ENCODE measurements around the gene EFNB3.

The EFNB3 gene

DNA sequence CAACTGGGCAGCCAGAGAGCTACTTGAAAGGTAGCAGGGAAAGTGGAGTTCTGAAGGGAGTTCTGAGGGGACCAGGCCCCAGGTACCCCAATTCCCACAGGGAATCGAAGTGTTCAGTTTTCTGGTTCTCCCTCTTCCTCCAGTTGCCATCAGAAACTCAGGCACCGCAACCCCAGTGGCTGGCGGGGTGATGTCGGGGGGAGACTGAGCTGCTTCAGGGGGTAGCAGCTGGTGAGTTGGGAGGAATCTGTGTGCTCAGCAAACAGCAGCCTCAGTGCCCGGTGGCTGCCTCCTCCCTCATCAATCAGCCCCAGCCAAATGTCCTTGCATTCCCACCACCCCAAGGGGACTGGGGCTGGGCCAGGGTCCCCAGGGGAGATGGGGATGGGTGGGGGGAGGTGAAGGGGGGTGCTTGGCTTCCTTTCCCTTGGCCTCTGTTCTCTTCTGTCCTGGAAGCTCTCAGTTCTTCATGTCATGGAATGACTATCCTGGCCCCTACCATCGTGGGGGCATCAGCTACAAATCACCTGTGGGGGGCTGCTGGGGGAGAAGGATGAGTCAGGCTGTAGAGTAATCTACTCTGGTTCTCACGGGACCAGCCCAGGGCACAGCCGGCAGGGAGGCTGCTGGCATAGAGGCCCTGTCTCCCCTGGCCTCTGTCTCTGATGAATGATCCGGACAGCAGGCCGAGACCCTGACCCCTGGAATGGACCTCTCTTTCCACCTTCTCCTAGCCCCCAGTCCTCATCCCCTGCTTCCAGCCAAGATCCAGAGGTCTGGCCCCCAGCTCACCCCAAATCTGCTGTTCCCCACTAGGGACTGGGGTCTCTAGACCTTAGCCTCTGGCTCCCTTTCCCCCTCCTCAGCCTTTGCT is 10.0 kb downstream of the EFNB3 start:
- H3K27ac ChIP-seq (ENCODE audit: low read depth, low read length): no peak overlapping the region
- no peaks in the 10 kb centered on the region for H3K9me3 ChIP-seq (ENCODE audit: control insufficient read depth, insufficient read depth, low read length)
- no peak overlapping the region for H3K4me3 ChIP-seq (ENCODE audit: low read length)
- no peaks in the 10 kb centered on the region for H3K79me2 ChIP-seq (ENCODE audit: control insufficient read depth, low read length)
- H3K4me1 ChIP-seq (ENCODE audit: control insufficient read depth, low read length): peaks cover 33% of the 10 kb centered on the region
- peaks cover 78% of the 10 kb centered on the region for H3K27me3 ChIP-seq (ENCODE audit: control insufficient read depth, low read length)
- H3K4me2 ChIP-seq (ENCODE audit: low read length): no peak overlapping the region
- H3F3A ChIP-seq (ENCODE audit: control insufficient read depth, insufficient read depth): 0 out of 2 replicates have a peak, but pooled peaks cover 2% of the 10 kb centered on the region
- TF ChIP-seq EZH2phosphoT487 (IDR thresholded peaks at IDR 0.05; ENCODE audit: borderline replicate concordance, low read length): no peak
- TF ChIP-seq, protein P1, sequence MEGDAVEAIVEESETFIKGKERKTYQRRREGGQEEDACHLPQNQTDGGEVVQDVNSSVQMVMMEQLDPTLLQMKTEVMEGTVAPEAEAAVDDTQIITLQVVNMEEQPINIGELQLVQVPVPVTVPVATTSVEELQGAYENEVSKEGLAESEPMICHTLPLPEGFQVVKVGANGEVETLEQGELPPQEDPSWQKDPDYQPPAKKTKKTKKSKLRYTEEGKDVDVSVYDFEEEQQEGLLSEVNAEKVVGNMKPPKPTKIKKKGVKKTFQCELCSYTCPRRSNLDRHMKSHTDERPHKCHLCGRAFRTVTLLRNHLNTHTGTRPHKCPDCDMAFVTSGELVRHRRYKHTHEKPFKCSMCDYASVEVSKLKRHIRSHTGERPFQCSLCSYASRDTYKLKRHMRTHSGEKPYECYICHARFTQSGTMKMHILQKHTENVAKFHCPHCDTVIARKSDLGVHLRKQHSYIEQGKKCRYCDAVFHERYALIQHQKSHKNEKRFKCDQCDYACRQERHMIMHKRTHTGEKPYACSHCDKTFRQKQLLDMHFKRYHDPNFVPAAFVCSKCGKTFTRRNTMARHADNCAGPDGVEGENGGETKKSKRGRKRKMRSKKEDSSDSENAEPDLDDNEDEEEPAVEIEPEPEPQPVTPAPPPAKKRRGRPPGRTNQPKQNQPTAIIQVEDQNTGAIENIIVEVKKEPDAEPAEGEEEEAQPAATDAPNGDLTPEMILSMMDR (IDR thresholded peaks at IDR 0.05; ENCODE audit: low read depth, low read length, poor library complexity, severe bottlenecking): no peak
- H3K9me2 ChIP-seq (replicated peaks; ENCODE audit: control insufficient read depth, low read length): no peaks in the 10 kb centered on the region
- no peaks in the 10 kb centered on the region for H4K20me1 ChIP-seq (ENCODE audit: control insufficient read depth, insufficient read depth, low read depth, low read length)
- H3K36me3 ChIP-seq (ENCODE audit: control insufficient read depth, low read length): no peaks in the 10 kb centered on the region

GRCh38 chr17:7715936-7716886 is 11.2 kb downstream of the EFNB3 start:
- Histone ChIP-seq H3K4me3 (ENCODE audit: low read length) (no peak overlapping the region), H3K9me3 (ENCODE audit: control insufficient read depth, insufficient read depth, low read length) (no peaks in the 10 kb centered on the region), H3K36me3 (ENCODE audit: control insufficient read depth, low read length) (no peaks in the 10 kb centered on the region), H4K20me1 (ENCODE audit: control insufficient read depth, insufficient read depth, low read depth, low read length) (no peaks in the 10 kb centered on the region), H3K27me3 (ENCODE audit: control insufficient read depth, low read length) (peaks cover 84% of the 10 kb centered on the region), H3K27ac (ENCODE audit: low read depth, low read length) (no peak overlapping the region), H3K4me1 (ENCODE audit: control insufficient read depth, low read length) (peaks cover 20% of the 10 kb centered on the region), H3K9me2 (replicated peaks; ENCODE audit: control insufficient read depth, low read length) (no peaks in the 10 kb centered on the region), H3F3A (ENCODE audit: control insufficient read depth, insufficient read depth) (0 out of 2 replicates have a peak, but pooled peaks cover 2% of the 10 kb centered on the region), H3K79me2 (ENCODE audit: control insufficient read depth, low read length) (no peaks in the 10 kb centered on the region), H3K4me2 (ENCODE audit: low read length) (no peak overlapping the region; the same call in 1 of the 2 replicates)
- TF ChIP-seq, protein P1 (IDR thresholded peaks at IDR 0.05; ENCODE audit: low read depth, low read length, poor library complexity, severe bottlenecking): no peak
- no peak for TF ChIP-seq EZH2phosphoT487 (IDR thresholded peaks at IDR 0.05; ENCODE audit: borderline replicate concordance, low read length)

DNA sequence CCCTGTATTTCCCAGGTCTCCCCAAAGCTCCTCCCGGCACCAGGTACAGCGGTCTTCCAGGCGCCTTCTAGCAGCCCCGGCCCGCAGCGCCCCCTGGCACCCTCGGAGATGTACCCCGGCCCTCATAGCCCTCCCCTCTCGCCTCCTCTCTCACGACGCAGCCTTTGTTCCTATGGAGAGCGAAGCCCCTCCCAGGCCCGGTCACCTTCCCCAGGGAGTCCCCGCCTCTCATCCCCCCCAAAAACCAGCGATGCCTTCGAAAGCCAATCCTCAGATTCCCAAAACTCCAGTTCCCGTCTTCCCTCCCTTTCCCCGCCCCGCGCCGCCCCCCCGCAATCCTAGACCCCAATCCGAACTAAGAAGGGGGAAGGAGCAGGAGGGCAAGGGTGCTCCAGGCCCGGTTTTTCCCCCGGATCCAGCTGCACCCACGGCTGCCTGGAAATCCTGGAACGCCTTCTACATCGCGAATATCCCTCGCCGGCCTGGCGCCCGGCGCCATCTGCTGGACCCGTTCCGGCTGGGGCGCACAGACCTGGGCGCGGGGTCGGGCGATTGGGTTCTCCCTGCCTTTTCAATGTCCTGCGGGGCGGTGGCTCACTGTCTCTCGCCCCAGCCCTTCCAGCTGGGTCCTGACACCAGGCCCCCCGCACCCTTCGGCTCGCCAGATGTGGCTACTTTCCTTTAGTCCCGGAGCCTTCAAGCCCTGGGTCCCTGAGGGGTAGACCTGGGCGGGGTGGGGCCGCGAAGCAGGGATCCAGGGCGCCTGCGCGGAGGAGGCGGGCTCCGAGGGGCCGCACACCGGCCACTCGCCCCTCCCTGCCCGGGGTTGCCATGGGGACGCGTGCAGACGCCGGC is 12.1 kb downstream of the EFNB3 start, which contains the start of gene DNAH2:
Gene DNAH2 (plus strand): TSS at position 844 of the 855 bp plus-strand sequence. CDS start 1,991 bp downstream, outside the sequence.
- Histone ChIP-seq H3K9me2 (replicated peaks; ENCODE audit: control insufficient read depth, low read length) (no peaks in the 10 kb centered on the region), H3K79me2 (ENCODE audit: control insufficient read depth, low read length) (no peaks in the 10 kb centered on the region), H3F3A (ENCODE audit: control insufficient read depth, insufficient read depth) (0 out of 2 replicates have a peak, but pooled peaks cover 2% of the 10 kb centered on the region), H4K20me1 (ENCODE audit: control insufficient read depth, insufficient read depth, low read depth, low read length) (no peaks in the 10 kb centered on the region), H3K36me3 (ENCODE audit: control insufficient read depth, low read length) (no peaks in the 10 kb centered on the region), H3K4me2 (ENCODE audit: low read length) (peak within 1 kb of the TSS; percentile 75), H3K27ac (ENCODE audit: low read depth, low read length) (no peak within 1 kb of the TSS), H3K4me1 (ENCODE audit: control insufficient read depth, low read length) (peaks cover 18% of the 10 kb centered on the region), H3K9me3 (ENCODE audit: control insufficient read depth, insufficient read depth, low read length) (no peaks in the 10 kb centered on the region), H3K4me3 (ENCODE audit: low read length) (peak within 1 kb of the TSS; percentile 66), H3K27me3 (ENCODE audit: control insufficient read depth, low read length) (peaks cover 83% of the 10 kb centered on the region)
- TF ChIP-seq, protein P1 (IDR thresholded peaks at IDR 0.05; ENCODE audit: low read depth, low read length, poor library complexity, severe bottlenecking): peak; percentile 53
- no peak for TF ChIP-seq EZH2phosphoT487 (IDR thresholded peaks at IDR 0.05; ENCODE audit: borderline replicate concordance, low read length)

Data from DOHH2 (cell line).